Stimulated activated CD4-positive, alpha-beta T cell treated with anti-CD3 and anti-CD28 coated beads, Interleukin-15, amount 100 ng/mL, for 1 hour (primary cell): Measurements from ENCODE around the gene PIGN.

Experiments used
- DNase-seq, 2 donors: peaks; one replicate each; pipeline ENCODE4 v3.0.0-alpha.2; 2020; ENCODE audit warnings: low read depth in 1 of 2, low spot score in 1 of 2

PIGN gene

DNA sequence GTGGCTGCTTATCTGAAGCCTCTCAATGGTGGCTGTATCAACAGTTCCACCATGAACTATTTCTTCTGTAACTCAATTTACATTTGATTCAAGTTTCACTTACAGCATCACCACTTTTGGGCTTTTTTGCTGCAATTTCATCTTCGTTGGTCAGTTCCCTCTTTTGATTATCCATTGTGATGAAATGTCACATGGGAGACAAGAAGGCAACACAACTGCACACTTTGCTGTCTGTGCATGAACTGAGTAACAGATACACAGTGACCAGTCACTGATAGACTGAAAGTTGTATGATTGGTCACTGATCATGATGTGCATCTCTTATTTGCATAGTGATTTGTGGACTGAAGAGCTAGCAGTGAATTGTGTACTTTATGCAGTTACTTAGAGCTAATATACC lies 163.3 kb downstream of the PIGN start:
- DNase-seq = no peak

DNA sequence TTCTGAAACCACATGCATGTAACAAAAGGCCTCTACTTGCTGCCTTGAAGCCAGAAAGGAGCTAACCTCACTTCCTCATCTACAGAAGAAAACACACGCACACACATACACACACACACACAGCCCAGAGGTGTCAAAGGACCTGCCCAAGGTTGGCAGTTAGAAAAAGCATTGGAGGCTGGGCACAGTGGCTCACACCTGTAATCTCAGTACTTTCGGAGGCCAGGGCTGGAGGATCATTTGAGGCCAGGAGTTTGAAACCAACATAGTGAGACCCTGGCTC lies 168.2 kb downstream of the PIGN start:
- DNase-seq = no peak

DNA sequence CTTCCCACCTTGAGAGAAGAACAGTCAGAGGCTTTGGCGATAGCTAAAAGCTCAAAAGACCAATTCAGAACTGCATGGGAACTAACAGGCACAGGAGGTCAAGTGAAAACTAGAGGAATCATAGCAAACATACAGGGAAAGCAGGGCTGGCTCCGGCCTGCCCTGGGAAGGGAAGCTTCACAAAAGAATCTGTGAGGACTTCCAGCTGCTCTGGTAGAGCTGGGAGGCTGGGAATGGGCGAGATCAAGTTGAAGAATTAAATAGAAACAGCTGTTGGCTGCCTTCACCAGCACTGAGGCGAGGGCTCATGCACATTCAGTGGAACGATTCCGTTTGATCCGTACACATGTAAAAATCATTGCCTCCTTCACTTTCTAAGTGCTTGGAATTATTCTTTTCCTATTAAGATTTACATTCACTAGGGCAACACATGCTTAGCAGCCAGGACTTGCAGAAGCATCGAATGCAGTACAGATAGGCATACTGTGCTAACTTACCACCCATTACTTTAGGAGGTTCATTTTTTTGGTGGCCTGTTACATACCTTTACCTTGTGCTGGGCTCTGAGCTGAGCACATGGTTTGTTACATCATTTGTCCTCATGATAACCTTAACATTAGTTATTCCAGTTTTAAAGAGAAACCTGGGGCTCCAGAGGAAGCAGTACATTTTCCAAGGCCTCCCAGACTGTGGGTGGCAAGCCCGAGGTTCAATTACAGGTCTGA lies 168.7 kb downstream of the PIGN start:
- DNase-seq = no peak

DNA sequence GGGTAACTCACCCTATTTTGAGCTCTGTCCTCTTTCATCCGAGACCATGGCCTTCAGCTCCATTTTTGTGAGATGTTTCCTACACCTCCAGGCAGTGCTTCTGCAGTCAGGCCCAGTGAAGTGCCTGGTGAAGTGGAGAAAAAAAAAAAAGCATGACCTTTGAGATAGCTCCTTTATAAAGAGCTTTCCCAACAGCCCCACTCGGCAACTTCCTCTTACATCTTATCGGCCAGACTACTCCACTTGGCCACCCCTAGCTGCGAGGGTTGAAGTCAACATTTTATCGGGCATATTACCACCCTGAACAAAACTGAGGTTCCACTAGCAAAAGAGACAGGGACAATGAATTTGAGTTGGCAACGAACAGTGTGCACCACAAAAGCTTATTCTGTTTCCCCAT lies 169.2 kb downstream of the PIGN start:
- no peak for DNase-seq

- no peak for DNase-seq
These were observed 175.4 kb downstream of the PIGN start for GRCh38 chr18:62011416-62011815.

- DNase-seq = no peak
These were observed 177.3 kb downstream of the PIGN start for GRCh38 chr18:62009521-62009920.

- no peak for DNase-seq
These were observed 185.5 kb downstream of the PIGN start for GRCh38 chr18:62001396-62001795.

DNA sequence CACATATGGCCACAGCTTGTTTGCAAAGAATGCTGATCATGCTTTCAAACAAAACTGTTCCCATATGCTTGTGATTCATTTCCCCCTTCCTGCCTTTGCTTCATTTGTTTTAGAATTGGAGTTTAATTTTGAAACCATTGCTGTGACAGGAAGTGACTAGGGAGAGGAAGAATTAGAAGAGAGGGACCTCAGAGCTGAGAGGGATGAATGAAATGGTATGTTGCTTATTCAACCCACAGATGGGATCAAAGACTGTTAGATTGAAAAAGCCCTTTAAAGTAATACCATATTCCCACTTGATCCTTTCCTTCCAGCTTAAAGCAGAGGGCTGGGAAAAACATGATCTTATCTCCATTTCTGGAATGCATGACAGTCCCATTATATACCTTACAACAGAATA lies 187.9 kb downstream of the PIGN start:
- DNase-seq = no peak

- DNase-seq = no peak
These were observed 188.5 kb downstream of the PIGN start for GRCh38 chr18:61998335-61998734.

GRCh38 chr18:61995618-61996017 lies 191.2 kb downstream of the PIGN start:
- no peak for DNase-seq

- no peak for DNase-seq
These were observed 193.0 kb downstream of the PIGN start for GRCh38 chr18:61993831-61994230.

GRCh38 chr18:61992923-61993322 lies 193.9 kb downstream of the PIGN start:
- no peak for DNase-seq

- DNase-seq = no peak
These were observed 194.6 kb downstream of the PIGN start for GRCh38 chr18:61992285-61992684.

GRCh38 chr18:61991836-61992235 lies 195.0 kb downstream of the PIGN start:
- DNase-seq = no peak

DNA sequence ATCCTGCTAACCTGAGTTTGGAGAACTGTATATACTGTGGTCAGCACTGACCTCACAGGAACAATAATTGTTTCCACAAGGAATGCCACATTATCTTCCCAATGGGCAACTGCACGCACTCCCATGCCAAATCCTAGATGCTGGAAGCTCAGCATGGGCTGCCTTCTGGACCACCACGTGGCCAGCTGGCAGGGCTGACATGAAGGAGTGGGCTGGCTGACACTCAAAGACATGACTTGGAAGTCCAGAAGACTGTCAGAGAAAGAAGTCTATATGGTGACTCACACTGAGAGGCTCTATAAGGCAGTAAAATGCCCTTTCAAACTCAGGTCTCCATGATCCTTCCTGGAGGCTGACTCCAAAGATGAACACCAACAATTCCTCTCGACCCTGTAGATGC lies 195.7 kb downstream of the PIGN start:
- DNase-seq = no peak
